ENCODE results near the gene EHD1. TPM values are rescaled to one million over a fixed set of nuclear protein-coding genes. Genes with fewer than 3 reads are reported as not detected.

EHD1 gene
- total and polyA plus RNA-seq, 9 of the 15 experiments (the other 6 are each of a cell fraction or from before 2014, with no cell fraction given) = 0.46 to 65.0 (median 16.4) TPM

- TF ChIP-seq ZBTB43 (CRISPR knock-in tag; IDR thresholded peaks at IDR 0.05) = no peak; the same call in 1 of the 2 replicates
- TF ChIP-seq SMARCC2 (IDR thresholded peaks at IDR 0.05; ENCODE audit: low read depth) = no peak
- TF ChIP-seq TOE1 (IDR thresholded peaks at IDR 0.05; ENCODE audit: borderline replicate concordance) = peak; percentile 95
- no peak for TF ChIP-seq TOE1 (CRISPR knock-in tag; IDR thresholded peaks at IDR 0.05; ENCODE audit: borderline replicate concordance, low read depth)
- peak; percentile 86 for TF ChIP-seq RNF2 (IDR thresholded peaks at IDR 0.05)
- no peak for TF ChIP-seq CSDE1 (IDR thresholded peaks at IDR 0.05)
- peak; percentile 100 for TF ChIP-seq VEZF1 (CRISPR knock-in tag; IDR thresholded peaks at IDR 0.05)
- 0 out of 2 replicates have a peak, but pooled peaks have one; percentile 76 for TF ChIP-seq KDM2B (CRISPR knock-in tag; IDR thresholded peaks at IDR 0.05)
- TF ChIP-seq, protein P1, sequence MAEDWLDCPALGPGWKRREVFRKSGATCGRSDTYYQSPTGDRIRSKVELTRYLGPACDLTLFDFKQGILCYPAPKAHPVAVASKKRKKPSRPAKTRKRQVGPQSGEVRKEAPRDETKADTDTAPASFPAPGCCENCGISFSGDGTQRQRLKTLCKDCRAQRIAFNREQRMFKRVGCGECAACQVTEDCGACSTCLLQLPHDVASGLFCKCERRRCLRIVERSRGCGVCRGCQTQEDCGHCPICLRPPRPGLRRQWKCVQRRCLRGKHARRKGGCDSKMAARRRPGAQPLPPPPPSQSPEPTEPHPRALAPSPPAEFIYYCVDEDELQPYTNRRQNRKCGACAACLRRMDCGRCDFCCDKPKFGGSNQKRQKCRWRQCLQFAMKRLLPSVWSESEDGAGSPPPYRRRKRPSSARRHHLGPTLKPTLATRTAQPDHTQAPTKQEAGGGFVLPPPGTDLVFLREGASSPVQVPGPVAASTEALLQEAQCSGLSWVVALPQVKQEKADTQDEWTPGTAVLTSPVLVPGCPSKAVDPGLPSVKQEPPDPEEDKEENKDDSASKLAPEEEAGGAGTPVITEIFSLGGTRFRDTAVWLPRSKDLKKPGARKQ (CRISPR knock-in tag; IDR thresholded peaks at IDR 0.05) = no peak
- no peak for TF ChIP-seq ILK (tag; IDR thresholded peaks at IDR 0.05; ENCODE audit: borderline replicate concordance, low read depth)
- peak; percentile 65 for TF ChIP-seq ELF4 (CRISPR knock-in tag; IDR thresholded peaks at IDR 0.05)
- no peak for TF ChIP-seq ZNF354B (CRISPR knock-in tag; IDR thresholded peaks at IDR 0.05)
- TF ChIP-seq HDAC1 (IDR thresholded peaks at IDR 0.05) = peak in 1 of 2 experiments; percentile 81; a peak in 1 of 4 replicates
- TF ChIP-seq JUNB (CRISPR knock-in tag; conservative IDR thresholded peaks at IDR 0.05) = peak; percentile 83
- no peak for TF ChIP-seq STAG1 (CRISPR knock-in tag; IDR thresholded peaks at IDR 0.05; ENCODE audit: borderline replicate concordance)
Measured at GRCh38 chr11:64923944-64924909, 45.8 kb upstream of the EHD1 start, which contains the start of gene PPP2R5B (continued).

Data from K562 (cell line).